Frontal cortex (tissue), 4 donors: Measurements from ENCODE around the gene ROBO1. TPM values are rescaled to one million over a fixed set of nuclear protein-coding genes. Genes with fewer than 3 reads are reported as not detected.

Experiments used
- DNase-seq, 2 donors: peaks; one replicate each; pipeline ENCODE4 v3.0.0; 2012; ENCODE audit warnings: low spot score in 2 of 2
- FAIRE-seq: peaks from 2 replicates; lab custom pipeline; 2012; peaks lifted over from hg19 to GRCh38; lab: Jason Lieb, UNC
- total RNA-seq: library from RNA; depleted of rRNA; stranded (reverse); fragments of >200 nt; gene quantifications from one replicate; pipeline ENCODE4 v1.2.3, GENCODE V29; 2014
- donor health status: control.
- donor health status: control.
- donor health status: control.

Gene ROBO1
- total RNA-seq, 1 donor from 2014 or later: 296 TPM

DNA sequence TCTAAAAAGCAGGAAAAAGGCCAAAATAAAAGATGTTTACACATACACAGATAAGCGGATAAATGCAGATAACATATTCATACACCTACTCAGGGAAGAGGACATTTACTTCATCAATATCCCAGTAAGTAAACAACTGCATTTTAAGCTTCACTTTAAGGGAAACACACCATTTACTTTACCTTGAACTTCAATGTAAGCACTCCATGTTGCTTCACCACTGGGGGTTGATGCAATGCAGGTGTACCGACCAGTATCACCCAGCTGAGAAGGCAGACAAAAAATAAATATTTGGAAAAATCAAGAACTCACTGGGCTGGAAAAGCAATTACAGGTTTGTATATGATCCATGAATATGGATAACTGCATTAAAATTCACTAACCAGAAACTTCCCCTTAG is 1099.5 kb downstream of the ROBO1 start:
- DNase-seq: no peak
- FAIRE-seq: no peak

GRCh38 chr3:78666470-78666800 is 1101.4 kb downstream of the ROBO1 start:
- DNase-seq (no peak), FAIRE-seq (no peak)

DNA sequence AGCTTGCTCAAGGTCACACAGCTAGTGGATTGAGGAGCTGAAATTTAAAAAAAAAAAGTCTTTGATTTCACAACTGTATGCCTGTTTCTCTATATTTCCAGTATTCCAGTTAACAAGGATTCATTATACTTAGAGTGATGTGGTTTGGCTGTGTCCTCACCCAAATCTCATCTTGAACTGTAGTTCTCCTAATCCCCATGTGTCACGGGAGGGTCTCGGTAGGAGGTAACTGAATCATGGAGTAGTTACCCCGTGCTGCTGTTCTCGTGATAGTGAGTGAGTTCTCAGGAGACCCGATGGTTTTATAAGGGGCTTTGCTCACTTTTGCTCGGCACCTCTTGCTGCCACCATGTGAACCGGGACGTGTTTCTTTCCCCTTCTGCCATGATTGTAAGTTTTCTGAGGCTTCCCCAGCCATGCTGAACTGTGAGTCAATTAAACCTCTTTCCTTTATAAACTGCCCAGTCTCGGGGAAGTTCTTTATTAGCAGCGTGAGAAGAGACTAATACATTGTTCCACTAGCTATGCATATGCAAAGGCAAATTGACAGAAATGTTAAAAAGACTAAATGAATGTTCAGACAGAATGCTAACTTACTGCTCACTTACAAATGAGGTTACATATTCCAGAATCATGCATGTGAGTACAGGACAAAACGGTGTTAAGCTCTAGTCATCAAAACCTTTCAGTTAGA is 1101.9 kb downstream of the ROBO1 start:
- DNase-seq (no peak), FAIRE-seq (no peak)

DNA sequence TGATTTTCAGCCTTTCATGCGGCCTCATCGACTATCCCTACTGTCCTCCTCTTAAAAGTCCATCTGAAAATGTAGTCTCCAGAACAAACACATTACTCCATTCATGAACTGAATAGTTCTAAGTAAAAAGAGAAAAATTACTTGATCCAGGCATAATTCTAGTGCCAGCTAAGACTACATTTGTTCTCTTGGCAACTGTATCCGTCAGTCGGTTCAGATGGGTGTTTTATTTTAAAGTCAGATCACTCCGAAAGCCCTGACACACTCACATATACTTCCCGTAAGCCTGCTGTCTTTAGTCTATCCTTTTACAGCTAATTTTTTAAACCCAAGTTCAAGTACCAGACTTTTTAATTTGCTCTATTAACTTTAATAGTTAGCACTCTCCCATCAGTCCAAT is 1102.7 kb downstream of the ROBO1 start:
- no peak for FAIRE-seq
- DNase-seq: no peak

GRCh38 chr3:78660957-78661356 is 1106.8 kb downstream of the ROBO1 start:
- FAIRE-seq: no peak

DNA sequence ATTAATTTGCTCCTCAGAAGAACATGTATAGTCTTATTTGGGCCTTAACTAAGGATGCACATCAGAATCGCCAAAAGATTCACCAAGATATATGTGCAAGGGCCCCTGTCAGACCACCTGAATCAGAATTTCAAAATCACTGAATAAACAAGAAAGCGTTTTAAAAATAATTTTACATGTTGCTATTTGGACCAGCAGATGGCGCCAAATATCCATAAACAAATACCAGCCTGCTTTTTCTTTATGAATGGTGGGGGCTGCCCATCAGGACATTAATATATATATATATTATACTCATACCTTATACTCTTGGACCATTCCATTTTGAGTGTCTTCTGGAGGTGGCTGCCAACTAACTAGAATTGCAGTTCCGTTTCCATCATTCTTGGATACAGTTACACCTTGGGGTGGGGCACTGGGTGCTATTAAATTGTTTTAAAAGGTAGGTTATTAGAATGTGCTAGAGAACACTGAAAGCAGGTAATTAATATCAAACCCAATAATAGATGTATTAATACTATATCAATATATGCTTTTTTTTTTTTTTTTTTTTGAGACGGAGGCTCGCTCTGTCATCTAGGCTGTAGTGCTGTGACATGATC is 1108.3 kb downstream of the ROBO1 start:
- DNase-seq (no peak), FAIRE-seq (peak; percentile 21)

More at GRCh38 chr3:78660957-78661356, 1106.8 kb downstream of the ROBO1 start:
- DNase-seq: no peak

- no peak for DNase-seq
- no peak for FAIRE-seq
Observed at GRCh38 chr3:78647726-78648125, 1120.1 kb downstream of the ROBO1 start.

GRCh38 chr3:78645628-78646310 is 1122.0 kb downstream of the ROBO1 start:
- DNase-seq (peak; percentile 10 to 24), FAIRE-seq (peak; percentile 93)

- DNase-seq (no peak), FAIRE-seq (no peak)
Observed at GRCh38 chr3:78644847-78645246, 1123.0 kb downstream of the ROBO1 start.

DNA sequence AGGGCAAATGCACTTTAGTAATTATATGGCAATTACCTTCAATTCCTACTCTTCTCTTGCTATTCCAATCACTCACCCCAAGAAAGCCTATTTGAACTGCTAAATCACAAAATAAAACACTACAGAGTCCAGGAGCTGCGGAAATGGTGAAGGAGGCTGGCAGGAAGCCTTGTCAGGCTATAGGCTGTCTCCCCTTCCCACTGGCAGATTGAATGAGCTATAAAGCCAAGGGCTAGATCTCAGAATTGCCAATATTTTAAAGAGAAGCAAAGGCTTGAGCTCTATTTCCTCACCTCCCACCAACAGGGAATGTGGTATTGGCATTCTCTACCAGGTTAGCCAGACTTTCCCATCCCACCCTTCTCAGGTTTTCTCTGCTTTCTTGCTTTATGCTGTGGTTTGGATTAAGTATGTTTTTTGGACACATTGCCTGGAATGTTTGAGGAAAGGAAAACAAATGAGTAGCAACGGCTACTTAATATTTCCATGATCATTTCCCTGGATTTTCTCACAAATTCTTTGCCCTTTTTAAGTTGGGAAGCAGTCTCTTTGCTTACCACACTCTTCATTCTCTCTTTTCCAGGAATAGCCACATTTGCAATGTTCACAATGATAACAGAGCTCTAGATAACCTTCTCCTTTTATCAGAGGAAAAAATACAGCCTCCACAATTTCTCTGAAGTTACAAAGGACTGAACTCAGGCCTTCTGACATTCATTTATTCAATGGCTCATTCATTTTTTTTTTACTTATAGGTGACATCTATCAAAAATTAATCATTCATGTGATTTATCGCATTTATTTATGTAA is 1125.4 kb downstream of the ROBO1 start:
- FAIRE-seq (no peak), DNase-seq (no peak)

- FAIRE-seq: no peak
Observed at GRCh38 chr3:78641703-78642102, 1126.1 kb downstream of the ROBO1 start.

DNA sequence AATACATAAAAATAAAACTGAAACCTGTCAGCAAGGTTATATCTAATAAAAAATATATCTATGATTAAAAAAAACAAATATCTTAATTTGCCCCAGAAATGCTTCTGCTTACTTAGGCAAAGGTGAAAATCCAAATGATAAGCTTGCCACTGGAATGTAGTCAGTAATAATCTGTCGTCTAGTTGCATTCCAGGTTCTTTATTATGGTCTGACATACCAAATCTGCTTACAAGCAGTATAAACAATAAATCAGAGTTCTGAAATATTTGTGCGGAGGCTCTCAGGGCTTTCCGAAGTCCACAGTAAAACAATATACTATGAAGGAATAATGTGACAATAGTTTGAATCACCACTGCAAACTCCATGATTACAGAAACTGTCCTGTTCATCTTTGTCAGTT is 1133.5 kb downstream of the ROBO1 start:
- DNase-seq (no peak), FAIRE-seq (no peak)

More at GRCh38 chr3:78641703-78642102, 1126.1 kb downstream of the ROBO1 start:
- DNase-seq: no peak

- DNase-seq (no peak), FAIRE-seq (no peak)
Observed at GRCh38 chr3:78633626-78634025, 1134.2 kb downstream of the ROBO1 start.

DNA sequence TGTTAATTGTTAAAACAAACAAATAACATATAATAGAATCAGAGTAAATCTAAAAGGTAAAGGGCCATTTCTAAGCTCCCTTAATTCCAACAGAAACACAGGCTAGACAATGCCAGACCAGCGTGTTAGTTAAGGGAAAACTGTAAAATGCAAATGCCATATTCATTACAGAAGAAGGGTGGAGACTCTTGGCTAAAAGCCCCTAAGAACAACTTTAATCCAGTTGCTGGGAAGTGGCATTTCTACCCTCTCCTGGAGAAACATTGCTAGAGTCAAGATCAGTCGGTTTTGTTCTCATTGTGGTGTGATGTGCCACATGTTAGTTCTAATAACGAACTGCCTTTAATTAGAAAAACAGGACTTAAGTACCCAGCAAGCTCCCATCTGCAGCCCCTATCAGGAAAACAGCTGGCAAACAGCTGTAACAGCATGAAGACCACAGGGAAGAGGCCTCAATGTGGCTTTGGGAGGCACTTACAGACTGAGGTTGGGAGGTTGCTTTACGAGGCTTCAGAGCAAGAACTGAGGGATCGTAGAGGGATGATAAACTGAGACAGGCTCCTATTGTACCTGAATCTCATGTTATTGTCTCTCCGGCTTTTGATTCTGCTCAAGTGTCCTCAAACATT is 1134.8 kb downstream of the ROBO1 start:
- DNase-seq (no peak), FAIRE-seq (no peak)

DNA sequence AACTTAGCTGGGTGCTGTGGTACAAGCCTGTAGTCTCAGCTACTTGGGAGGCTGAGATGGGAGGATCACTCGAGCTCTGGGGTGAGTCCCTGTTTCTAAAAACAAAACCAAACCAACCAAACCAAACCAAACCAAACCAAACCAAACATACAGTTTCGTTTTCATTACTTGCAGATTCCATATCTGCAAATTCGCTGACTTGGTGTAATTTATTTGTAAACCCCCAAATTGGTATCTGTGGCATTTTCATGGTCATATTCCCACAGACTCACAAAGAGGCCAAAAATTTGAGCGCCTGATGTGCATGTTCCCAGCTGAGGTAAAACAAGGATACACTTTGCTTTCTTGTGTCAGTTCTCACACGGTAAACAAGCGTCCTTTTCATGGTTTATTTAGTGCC is 1138.3 kb downstream of the ROBO1 start:
- FAIRE-seq: no peak

GRCh38 chr3:78621061-78621716 is 1146.6 kb downstream of the ROBO1 start:
- FAIRE-seq: no peak
- no peak for DNase-seq

More for the DNA sequence above, 1138.3 kb downstream of the ROBO1 start:
- DNase-seq: no peak

GRCh38 chr3:78614486-78614885 is 1153.3 kb downstream of the ROBO1 start:
- no peak for FAIRE-seq
- no peak for DNase-seq

- DNase-seq: no peak
- no peak for FAIRE-seq
Observed at GRCh38 chr3:78613421-78613879, 1154.3 kb downstream of the ROBO1 start.

- FAIRE-seq: no peak
- DNase-seq: no peak
Observed at GRCh38 chr3:78611278-78611677, 1156.5 kb downstream of the ROBO1 start.
